Hepatic stellate cell (primary cell): ENCODE measurements around the gene CA6.
A peak's percentile ranks its signal among the peaks of the same experiment; 100 is the strongest.
"Not testable (repeated sequence)": the region's sequence is repeated elsewhere in the genome, so short reads cannot be mapped to it uniquely, and the experiment has no call there.

Experiments used
- DNase-seq: peaks from one replicate; pipeline ENCODE4 v3.0.0; 2011; ENCODE audit warnings: low spot score

CA6 gene

DNA sequence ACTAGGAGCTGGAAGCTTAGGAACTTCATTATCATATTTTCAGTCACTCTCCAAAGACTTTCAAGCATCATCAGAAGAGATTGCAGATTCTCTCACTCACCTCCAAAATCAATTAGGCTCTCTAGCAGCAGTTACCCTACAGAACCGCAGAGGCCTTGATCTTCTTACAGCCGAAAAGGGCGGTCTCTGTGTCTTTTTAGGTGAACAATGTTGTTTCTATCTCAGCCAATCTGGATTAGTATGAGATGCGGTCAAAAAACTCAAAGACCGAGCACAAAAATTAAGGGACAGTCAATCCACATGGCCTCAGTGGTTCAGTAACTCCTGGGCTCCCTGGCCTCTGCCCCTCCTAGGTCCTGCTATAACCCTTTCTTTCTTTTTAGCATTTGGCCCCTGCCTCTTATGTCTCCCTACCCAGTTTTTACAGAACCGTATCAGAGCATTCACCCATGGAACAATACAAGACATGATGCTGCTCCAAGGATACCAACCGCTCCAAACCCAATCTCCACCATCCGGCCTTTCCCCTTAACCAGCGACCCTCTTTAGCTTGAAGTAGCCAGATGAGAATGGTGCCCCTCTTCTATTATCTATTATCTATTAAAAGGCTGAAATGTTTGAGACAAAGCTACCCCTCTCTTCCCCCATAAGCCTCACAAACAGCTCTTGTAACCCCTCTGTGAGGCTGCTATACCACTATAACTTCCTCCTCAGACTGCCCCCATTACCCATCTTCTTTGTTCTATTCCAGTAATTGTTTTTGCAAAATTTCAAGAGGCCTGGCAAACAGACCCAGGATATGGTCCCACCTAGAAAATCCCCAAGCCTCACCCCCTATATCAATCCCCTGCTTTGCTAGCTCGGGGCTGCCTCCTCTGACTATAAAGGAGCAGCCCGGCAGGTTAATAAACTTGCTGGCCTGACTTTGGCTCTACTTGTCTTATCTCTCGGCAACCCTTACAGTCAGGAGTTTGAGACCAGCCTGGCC, 18.7 kb upstream of the CA6 start:
- DNase-seq, result no peak

DNA sequence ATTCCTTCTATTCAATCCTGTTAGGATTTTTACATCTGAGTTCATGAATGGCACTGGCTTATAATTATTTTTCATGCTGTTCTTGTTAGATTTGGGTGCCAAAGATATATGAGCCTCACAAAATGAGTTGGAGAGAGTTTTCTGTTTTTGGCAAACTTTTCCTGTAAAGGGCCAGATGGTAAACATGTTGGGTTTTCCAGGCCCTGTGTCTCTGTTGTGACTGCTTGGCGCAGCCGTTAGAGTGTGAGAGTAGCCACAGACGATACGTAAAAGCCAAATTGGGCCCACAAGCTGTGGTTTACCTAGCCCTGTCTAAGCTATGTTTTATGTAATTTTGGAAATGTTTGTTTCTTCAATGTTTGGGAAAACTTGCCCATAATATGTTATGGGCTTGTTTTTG, 15.6 kb upstream of the CA6 start:
- DNase-seq, result no peak

- not testable (repeated sequence) for DNase-seq
These were observed 8.6 kb upstream of the CA6 start for GRCh38 chr1:8937051-8937450.

GRCh38 chr1:8937701-8938100, 8.0 kb upstream of the CA6 start:
- no peak for DNase-seq

GRCh38 chr1:8938232-8938999, 7.3 kb upstream of the CA6 start:
- no peak for DNase-seq

DNA sequence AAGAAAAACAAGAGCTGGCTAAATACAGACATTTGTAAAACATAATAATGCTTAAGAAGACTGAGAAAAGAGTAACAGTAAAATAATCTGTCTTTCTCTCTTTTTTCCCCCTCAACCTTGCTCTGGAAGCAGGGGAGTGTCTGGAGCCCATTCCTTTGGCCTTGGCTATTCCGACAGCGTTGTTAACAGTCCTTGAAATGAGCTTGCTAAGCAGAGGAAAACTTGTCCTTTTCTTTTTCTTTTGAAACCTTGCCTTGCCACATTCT, 6.7 kb upstream of the CA6 start:
- no peak for DNase-seq

GRCh38 chr1:8939362-8939995, 6.2 kb upstream of the CA6 start:
- no peak for DNase-seq

- DNase-seq, result peak; percentile 73
These were observed 3.8 kb upstream of the CA6 start for GRCh38 chr1:8941906-8942305.

DNA sequence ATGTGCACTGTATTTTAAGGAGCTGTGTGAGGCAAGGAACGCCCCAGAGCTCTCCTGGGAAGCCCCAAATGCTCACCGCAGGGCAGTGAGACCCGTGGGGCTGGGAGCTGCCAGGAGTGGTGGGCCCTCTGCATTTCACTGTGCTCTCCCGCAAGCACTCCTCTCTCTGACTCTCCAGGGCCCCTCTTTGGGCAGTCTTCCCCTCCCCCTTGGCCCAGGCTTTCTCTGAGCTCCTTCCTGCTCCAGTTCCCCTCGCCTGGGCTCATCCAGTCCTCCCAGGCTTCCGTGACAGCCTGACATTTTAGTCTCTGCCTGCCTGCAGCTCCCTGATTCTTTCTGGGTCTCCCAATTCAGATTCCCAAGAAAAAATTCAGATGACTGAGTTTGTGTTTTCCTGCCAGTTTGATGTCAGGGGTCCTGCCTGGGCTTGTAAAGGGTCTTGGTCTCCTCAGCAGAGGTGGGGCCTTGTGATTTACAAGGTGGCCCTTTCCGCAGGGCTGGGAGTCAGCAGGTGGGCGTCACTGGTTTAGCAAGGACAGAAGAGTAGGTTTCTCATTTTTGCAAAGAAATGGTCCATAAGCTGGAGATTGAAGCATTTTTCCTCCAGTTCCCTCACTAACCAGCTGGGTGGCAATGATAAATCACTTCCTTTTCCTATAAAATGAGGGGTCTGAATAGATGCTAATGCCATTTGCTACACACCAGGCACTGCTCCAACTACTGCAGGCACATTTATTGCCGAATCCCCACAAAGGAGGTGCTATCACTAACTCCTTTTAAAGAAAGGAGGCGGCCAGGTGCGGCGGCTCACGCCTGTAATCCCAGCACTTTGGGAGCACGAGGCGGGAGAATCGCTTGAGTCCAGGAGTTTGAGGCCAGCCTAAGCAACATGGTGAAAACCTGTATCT, 1.9 kb upstream of the CA6 start:
- no peak for DNase-seq

- no peak for DNase-seq
These were observed 1.5 kb downstream of the CA6 start for GRCh38 chr1:8947127-8947691.

- DNase-seq, result no peak
These were observed 4.6 kb downstream of the CA6 start for GRCh38 chr1:8950309-8950708.

GRCh38 chr1:8951231-8951630, 5.6 kb downstream of the CA6 start:
- DNase-seq, result no peak

GRCh38 chr1:8955406-8955805, 9.7 kb downstream of the CA6 start:
- DNase-seq, result no peak

GRCh38 chr1:8956461-8957349, 11.0 kb downstream of the CA6 start:
- DNase-seq, result no peak

- DNase-seq, result peak; percentile 50
These were observed 17.3 kb downstream of the CA6 start for GRCh38 chr1:8962812-8963530.

- no peak for DNase-seq
These were observed 18.3 kb downstream of the CA6 start for GRCh38 chr1:8963963-8964362.

DNA sequence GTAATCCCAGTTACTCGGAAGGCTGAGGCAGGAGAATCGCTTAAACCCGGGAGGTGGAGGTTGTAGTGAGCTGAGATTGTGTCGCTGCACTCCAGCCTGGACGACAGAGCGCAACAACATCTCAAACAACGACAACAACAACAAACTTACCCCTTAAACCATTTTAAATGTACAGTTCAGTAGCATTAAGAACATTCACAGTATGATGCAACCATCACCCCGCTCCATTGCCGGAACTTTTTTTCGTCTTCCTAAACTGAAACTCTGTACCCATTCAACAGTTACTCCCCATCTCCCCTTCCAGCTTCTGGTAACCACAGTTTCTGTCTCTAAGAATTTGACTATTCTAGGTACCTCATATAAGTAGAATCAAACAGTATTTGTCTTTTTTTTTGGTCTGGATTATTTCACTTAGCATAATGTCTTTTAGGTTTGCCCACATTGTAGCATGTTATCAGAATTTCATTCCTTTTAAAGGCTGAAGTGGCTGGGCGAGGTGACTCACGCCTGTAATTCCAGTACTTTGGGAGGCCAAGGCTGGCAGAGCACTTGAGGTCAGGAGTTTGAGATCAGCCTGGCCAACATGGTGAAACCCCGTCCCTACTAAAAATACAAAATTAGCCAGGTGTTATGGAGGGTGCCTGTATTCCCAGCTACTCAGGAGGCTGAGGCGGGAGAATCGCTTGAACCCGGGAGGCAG, 19.6 kb downstream of the CA6 start:
- no peak for DNase-seq

DNA sequence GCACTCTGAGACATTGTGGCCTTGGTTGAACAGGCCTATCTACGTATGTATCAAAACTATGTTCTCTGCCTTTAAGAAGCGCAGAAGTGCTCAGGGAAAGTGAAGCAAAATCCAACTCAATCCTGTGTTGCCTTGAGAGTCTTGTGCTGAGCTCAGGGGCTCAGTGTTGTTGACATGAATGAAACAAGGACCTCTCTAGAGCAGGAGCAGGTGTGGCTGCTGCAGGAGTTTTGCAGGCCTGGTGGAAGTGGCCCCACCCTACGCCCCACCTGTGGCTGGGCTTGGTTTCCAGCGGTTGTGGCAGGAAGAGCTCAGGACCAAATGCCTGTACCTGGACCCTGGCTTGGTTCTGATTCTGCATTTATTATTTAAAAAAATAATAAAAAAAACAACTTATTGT, 20.9 kb downstream of the CA6 start:
- DNase-seq, result no peak

- DNase-seq, result not testable (repeated sequence)
These were observed 23.2 kb downstream of the CA6 start for GRCh38 chr1:8968902-8969301.
